VCaP (cell line): ENCODE measurements around the gene KLHL1.

Experiments
- H3K27ac ChIP-seq: fragments of 450-650 bp; 2 replicates; pipeline ENCODE4 v1.5.1; 2017
- TF ChIP-seq, protein P1 (sequence below): fragments of 450-650 bp; conservative IDR thresholded peaks from 2 replicates; pipeline ENCODE4 v1.5.1; 2017; ENCODE audit warnings: mild to moderate bottlenecking, moderate library complexity

KLHL1 gene

DNA sequence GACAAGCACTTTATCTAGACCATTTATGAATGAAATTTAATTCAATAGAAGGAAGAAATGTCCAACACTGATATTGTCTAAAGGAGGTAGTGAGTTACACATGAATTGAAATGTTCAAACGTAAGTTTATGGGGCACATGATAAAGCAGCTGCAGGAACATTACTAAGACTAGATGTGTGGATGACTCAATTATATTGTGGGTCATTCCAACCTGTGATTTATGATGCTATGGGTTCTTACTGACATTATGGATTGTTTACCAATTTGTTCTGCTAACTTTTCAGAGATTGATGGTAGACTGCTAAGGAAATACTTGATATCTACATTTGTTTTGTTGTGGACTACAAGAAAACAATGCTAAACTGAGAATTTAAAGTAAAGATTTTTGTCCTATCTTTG is 56.7 kb downstream of the KLHL1 start:
- H3K27ac ChIP-seq = no peak overlapping the region
- TF ChIP-seq, protein P1, sequence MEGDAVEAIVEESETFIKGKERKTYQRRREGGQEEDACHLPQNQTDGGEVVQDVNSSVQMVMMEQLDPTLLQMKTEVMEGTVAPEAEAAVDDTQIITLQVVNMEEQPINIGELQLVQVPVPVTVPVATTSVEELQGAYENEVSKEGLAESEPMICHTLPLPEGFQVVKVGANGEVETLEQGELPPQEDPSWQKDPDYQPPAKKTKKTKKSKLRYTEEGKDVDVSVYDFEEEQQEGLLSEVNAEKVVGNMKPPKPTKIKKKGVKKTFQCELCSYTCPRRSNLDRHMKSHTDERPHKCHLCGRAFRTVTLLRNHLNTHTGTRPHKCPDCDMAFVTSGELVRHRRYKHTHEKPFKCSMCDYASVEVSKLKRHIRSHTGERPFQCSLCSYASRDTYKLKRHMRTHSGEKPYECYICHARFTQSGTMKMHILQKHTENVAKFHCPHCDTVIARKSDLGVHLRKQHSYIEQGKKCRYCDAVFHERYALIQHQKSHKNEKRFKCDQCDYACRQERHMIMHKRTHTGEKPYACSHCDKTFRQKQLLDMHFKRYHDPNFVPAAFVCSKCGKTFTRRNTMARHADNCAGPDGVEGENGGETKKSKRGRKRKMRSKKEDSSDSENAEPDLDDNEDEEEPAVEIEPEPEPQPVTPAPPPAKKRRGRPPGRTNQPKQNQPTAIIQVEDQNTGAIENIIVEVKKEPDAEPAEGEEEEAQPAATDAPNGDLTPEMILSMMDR = no peak

DNA sequence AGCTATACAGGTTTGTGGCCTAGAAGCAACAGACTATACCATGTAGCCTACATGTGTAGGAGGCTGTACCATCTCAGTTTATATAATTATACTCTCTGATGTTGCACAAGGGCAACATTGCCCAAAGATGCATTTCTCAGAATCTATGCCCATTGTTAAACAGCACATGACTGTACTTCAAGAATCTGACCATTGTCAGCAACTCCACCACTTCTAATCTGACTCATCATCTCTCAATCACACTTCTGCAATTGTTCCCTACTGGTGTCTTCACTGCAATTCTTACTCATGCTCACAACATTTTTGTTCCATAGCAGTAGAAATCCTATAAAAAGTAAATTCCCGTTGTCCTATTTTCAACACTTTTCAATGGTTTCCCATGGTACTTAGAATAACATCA is 64.6 kb downstream of the KLHL1 start:
- TF ChIP-seq, protein P1 = no peak
- H3K27ac ChIP-seq = no peak overlapping the region

DNA sequence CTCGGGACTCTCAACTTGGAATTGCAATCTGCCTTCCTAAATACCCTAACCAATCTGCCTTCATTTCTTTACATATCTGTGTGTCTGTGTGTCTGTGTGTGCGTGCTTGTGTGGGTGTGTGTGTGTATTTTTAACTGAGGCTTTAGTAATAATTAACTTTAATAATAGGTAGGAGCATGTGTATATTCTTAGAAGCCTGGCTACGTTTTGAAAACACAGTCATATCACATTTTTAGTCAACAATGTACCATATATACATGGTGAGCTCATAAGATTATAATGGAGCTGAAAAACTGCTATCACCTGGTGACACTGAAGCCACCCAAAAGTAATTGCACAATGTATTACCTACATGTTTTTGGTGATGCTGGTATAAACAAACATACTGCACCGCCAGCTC is 66.1 kb downstream of the KLHL1 start:
- TF ChIP-seq, protein P1 = no peak
- no peak overlapping the region for H3K27ac ChIP-seq

DNA sequence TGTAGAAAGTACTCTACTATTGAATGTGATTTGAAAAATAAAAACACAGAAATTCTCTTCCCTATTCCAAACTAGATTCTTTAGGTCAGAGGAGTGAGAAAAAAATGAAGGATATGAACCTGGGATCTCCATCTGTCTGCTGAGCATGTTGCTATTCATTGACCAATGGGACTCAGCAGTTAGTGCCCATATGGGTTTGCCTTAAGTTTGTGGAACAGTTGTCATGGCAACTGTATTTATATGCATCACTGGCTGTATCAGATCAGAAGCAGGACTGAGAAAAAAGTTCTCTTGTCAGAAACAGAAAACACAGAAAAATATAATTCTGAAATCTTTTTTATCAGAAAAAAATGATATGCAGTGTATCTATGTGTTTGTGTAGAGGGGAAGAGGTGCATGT is 74.0 kb downstream of the KLHL1 start:
- TF ChIP-seq, protein P1 = no peak
- H3K27ac ChIP-seq = no peak overlapping the region

DNA sequence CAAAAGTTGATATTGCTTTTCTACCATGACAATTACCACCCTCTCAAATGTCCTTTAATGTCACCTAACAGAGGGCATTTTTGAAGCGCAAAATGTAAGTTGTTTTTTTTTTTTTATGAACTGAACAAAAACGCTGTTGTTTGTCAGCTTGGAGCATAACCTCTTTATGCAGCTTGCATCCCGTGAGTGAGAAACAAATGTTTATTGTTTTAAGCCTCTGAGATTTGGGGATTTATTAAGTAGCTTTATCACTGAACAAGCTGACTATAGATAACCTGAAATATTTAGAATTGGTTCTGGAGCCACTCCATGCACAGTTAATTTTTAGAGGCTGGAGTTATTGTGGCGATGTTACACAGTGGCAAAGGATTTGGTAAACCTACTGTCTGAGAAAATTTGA is 80.7 kb downstream of the KLHL1 start:
- no peak overlapping the region for H3K27ac ChIP-seq
- TF ChIP-seq, protein P1 = no peak

DNA sequence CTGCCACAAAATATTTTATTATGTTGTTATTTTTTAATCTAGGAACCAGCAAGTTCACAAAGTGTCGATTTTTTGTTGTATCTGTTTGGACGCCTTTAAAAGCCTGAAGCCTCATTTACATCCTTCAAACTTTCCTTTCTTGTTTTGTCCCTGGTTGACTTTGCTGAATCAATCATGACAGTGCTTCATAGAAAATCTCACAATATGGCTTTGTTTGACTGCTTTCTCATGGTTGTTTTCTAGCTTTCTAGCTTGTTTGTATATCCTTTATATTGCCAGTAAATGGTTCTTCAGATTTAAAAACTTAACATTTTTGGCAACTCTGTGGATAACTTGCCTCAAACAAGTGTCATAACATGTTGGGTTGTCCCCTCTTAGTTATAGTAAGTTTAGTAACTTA is 84.7 kb downstream of the KLHL1 start:
- H3K27ac ChIP-seq = no peak overlapping the region
- TF ChIP-seq, protein P1 = no peak

DNA sequence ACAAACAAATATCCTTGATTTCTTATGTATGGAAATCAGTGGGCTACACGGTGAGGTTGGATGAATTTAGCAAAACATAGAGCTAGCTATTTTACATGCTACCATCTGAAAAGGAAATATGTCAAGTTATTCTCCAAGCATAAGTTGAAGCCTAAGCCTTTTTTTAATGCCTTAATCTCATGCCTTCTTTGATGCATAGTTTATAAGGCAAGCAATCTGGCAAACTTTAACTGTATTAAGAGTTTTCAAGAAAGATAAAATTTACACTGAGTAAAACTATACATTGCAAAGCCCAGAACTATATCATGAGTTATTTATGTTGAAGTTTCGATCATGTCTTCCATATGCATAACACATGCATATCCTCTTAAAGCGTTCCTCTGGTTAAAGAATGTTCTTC is 85.6 kb downstream of the KLHL1 start:
- H3K27ac ChIP-seq = no peak overlapping the region
- TF ChIP-seq, protein P1 = no peak

DNA sequence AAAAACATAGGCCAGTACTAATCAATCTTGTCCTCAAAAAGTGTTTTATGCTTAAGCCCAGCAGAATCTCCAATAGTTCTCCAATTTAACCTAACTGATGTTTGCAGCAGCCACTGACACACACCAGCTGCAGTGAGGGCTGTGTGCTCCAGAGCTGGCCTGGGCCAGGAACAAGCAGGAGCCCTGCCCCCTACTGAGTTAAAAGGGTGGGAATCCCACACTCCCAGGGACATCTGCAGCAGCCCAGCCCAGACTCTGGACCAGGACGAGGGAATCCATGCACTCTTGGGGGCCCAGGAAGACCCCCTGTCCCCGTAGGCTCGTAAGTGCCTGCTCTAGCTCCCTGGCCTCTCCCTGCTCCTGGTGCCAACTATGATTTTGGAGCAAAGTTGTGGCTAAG is 92.1 kb downstream of the KLHL1 start:
- H3K27ac ChIP-seq = no peak overlapping the region
- TF ChIP-seq, protein P1 = no peak
